ENCODE data around the gene RFLNA.

Gene RFLNA, protein sequence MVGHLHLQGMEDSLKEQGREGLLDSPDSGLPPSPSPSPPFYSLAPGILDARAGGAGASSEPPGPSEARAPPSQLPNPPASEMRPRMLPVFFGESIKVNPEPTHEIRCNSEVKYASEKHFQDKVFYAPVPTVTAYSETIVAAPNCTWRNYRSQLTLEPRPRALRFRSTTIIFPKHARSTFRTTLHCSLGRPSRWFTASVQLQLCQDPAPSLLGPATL

DNA sequence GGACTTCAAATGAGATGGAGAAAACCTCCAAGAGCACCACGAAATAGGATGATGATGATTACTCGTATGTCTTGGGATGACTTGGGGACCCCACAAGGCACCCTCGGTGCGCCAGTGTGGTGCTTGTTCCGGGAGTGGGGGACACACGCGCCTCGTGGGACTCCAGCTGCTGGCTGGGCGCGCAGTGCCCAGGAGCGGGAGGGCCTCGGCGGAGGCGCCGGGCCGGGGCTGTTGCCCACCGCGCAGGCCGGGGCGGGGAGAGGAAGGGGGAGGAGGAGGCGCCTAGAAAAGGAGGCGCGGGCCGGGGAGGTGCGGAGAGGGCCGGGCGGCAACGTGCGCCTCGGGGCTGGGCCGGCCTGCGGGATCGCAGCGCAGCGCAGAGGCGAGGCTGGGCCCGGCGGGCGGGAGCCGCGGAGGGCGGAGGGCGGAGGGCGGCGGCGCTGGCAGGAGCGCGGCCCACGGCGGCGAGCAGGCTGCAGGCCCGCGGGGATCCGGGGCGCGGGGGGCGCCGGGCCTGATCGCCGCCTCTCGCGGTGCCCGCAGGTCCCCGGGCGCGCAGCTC is at the start of gene RFLNA:
Gene RFLNA (plus strand): TSS at position 314 of the 562 bp plus-strand sequence. CDS start 337 bp downstream, outside the sequence.
- no peak for DNase-seq (ENCODE audit: low read depth)

DNA sequence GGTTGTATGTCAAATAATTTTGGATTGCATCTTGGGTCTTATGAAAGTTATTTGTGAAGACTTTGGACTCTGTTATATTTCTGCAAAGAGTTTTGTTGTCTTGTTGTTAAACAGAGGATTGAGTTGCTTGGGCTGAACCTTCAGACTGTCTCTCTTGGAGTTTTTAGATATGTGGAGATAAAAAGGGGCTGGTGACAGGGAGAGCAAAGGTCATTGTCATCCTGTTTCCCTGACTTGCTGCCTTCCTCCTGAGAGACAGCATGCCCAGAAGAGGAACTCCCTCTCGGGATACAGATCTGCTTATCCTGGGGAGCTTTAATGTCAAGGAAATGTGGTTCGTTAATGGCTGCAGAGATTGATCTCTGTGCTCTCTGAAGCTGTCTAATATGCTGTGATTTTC is 47.6 kb upstream of the RFLNA start:
- no peak for DNase-seq (ENCODE audit: low read depth)

DNA sequence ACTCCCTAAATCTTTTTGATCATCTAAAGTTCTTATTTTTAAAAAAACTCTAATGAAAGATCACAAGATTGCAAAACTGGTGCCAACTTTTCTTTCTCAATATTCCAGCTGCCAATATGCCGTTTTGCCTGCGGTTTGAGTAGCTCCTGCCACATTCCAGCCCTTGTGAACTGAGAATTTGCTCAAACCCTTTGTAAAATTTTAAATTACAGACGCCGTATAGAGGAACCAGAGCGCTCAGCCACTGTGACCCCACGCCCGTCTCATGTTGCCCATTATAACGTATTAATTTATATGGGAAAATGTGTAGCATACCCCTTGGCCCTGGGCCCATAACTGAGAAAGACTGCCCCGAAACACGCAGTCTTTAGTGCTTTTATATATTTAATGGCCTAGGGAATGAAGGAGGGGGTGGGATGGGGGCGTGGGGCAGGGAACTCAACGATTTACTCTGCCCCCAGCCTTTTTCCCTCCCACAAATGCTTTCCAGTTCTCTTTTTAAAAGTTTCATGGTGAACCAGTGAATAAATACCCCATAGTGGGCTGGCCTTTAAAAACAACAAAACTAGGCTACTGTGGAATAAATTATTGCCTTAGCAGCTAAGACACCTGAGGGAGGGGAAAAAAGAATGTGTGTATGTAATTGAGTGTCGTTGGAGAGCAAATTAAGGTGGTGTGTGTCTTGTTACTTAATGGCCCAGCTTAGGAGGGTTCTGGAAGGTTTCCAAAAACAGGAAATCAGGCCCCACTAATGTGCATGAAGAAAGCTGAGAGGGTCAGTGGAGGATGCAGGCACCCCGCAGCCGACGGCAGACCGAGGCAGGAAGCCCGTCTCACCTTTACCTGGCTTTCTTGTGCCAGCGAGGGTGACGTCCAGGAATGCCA is 45.7 kb upstream of the RFLNA start:
- no peak for DNase-seq (ENCODE audit: low read depth)

DNA sequence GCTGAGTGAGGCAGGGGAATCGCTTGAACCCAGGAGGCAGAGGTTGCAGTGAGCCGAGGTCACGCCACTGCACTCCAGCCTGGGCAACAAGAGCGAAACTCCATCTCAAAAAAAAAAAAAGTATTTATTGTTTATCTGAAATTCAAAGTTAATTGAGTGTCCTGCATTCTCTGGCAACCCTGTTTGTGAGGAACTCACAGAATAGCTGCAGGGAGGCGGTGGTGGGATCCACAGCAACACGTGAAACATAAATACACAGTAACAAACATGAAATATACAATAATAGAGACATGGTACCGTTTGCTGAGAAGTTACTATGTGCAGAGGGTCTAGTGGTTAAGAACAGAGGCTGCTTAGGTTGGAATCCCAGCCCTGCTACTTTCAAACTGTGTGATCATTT is 43.7 kb upstream of the RFLNA start:
- DNase-seq (ENCODE audit: low read depth) = no peak

DNA sequence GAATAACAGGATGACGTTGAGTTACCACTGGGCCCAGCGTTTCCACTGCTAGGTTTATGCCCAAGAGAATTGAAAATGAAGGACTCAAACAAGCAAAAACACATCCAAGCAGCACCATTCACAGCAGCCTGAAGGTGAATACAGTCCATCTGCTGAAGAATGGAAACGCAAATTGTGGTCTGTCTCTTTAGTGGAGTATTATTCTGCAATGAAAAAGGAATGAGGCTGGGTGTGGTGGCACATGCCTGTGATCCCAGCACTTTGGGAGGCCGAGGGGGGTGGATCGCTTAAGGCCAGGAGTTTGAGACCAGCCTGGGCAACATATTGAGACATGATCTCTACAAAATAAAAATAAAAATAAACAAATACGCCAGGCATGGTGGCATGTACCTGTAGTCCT is 41.9 kb upstream of the RFLNA start:
- no peak for DNase-seq (ENCODE audit: low read depth)

DNA sequence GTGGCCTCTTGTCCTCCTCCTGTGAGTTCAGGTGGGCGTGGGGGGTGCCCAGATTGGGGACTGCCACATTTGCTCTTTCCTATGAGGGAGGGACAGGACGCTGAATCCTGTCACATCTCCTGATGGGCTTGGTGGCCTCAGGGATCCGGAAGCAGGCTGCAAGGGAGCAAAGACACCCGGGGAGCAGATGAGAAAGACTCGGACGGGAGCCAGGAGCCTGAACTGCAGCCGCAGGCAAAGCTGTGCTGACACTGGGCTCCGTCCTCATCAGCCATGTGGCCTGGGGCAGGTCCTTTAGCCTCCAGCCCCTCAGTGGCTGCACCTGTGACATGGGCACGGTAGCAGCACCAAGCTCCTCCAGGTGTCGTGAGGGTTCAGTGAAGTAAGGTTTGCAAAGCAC is 40.8 kb upstream of the RFLNA start:
- DNase-seq (ENCODE audit: low read depth) = no peak

DNA sequence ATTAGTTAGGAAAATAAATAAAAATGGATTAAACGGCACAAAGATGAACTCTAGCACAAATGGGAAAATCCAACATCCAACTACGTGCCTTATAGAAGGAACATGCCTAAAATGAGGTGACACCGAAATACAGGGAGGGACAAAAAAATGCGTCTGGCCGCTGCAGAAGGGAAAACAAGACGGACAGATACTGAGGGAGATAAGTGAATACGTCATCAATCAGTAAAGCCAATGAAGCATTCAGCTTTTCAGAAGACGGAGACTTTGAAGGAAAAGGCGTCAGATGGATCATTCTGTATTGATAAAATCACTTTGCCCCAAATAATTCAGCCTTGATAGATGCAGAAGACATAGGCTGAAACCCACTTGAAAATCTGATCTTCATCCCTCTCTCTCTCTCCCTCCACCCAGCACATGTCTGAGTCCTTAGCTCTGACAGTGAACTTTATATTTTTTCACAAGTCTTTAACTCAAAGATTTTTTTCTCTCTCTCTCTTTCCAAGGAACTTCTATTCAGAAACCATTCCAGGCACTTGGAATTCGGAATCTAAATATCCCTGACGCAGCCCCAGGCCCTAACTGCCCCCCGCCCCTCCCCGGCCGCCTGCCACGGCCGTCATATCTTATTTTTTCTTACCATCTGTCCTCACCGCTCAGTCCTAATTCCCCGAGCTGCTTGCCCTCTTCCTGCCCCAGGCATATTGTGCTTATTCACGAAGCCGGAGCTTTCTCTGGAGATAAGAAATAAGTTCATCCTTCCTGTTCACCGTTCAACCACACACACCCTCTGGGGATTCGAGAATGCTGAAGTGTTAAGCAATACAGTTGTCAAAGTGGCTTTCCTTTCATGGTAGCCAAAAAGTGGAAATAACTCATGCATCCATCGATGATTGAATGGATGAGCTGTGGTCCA is 35.5 kb upstream of the RFLNA start:
- no peak for DNase-seq (ENCODE audit: low read depth)

DNA sequence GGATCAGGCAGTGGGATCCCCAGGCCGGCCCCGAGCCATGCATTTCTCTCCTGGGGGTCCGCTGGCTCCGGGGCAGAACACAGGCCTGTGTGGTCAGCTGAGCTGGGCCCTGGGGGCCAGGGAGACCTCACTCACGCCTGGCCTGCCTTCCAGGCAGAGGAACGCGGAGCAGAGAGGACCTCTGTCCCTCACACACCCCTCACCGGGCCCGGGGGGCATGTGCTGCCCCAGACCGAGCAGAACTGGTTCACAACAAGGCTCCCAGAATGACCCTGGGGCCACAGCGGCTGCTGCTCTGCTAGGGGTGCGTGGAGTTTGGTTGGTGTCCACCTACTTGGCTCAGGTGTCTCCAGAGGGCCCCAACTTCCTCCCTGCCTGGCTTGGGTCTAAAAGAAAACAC is 33.0 kb upstream of the RFLNA start:
- no peak for DNase-seq (ENCODE audit: low read depth)

DNA sequence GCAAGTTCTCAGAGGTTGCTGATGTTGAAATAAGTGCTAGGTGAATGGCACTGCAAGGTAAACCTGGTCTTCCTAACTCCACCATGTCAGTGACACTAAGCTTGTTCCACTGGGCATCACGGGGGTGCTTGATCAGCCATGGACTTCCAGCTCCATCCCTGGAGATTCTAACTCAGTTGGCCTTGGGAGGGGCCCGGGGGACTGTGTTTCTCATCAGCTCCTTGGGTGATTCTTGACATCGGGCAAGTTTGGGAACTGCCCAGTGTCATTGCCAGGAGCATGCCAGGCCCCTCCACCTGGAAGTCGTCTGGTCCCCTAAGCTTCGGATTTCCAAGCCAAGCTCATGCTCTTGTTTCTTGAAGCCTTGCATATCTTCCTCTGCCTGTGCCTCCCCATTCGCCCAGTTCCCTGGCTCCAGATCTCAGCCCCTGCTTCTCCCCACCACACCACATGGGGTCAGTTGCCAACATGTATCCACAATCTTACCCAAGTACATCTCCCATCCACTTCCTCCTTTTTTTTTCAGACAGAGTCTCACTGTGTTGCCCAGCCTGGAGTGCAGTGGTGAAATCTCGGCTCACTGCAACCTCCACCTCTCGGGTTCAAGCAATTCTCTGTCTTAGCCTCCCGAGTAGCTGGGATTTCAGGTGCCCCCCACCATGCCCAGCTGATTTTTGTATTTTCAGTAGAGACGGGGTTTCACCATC is 30.7 kb upstream of the RFLNA start:
- DNase-seq (ENCODE audit: low read depth) = no peak

DNA sequence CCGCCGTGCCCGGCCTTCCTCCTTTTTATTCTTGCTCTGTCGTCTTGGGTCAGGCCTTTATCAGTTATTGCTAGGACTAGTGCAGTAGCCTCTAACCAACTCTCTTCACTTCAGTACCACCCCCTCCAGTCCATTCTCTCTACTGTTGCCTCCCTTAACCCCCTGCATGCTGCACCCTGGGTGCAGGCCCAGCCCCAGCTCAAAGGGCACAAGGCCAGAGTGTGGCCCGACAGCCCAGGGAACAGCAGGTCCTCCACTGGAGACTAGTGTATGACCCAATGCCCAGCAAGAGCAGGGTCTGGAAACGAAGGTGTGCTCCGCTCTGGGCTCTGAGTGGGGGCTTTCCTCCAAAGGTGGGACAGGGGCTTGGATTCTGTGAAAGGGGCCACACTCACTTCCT is 30.0 kb upstream of the RFLNA start:
- no peak for DNase-seq (ENCODE audit: low read depth)

DNA sequence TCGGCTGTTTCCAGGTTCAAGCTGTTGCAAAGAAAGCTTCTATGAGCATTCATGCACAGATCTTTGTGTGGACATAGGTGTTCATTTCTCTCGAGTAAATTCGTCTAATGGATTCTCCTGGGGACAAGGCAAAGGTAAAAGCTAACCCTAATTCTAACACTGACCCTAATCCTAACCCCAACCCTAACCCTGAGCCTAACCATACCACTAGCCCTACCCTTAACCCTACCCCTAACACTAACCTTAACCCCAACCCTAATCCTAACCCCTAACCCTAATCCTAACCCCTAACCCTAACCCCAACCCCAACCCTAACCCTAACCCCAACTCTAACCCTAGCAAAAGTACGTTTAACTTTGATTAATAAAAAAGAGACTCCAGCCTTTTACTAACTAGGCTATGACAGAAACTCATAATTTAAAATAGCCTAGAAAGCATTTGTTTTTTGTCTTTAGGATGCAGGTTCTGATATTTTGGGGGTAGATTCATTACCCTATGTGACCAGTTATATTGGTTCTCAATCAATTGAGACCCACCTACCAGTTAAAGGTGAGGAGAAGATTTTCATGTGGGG is 27.6 kb upstream of the RFLNA start:
- no peak for DNase-seq (ENCODE audit: low read depth)

DNA sequence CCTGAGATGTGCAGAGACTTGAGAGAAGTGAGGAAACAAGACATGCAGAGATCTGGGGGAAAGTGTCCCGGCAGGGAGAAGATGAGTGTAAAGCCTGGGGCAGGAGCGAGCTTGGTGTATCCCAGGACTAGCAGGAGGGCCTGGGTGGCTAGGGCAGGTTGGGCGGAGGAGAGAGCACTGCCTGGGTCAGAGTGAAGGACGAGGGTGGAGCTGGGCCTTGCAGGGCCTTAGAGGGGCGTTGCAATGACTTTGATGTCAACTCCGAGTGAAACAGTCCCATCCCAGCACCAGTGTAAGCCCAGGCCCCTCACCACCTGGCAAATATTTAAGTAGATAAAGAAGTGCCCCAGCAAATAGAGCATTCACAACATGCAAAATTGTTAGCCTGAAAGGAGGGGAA is 24.2 kb upstream of the RFLNA start:
- no peak for DNase-seq (ENCODE audit: low read depth)

DNA sequence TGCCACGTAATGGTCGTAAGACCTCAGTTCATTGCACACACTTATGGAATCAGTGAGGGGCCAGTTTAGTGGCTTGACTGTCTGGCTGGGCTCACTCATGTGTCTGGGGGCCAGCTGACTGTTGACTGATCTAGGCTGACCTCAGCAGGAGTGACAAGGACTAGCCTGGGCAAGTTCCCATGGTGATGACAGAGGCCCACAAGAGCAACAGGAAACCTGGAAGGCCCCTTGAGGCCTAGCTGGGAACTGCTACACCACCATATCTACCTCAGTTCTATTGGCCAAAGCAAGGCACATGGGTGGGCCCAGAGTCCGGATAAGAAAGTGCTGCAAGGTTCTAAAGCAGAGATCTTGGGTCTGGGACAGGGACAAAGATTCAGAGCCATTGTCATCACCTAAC is 21.3 kb upstream of the RFLNA start:
- DNase-seq (ENCODE audit: low read depth) = no peak

DNA sequence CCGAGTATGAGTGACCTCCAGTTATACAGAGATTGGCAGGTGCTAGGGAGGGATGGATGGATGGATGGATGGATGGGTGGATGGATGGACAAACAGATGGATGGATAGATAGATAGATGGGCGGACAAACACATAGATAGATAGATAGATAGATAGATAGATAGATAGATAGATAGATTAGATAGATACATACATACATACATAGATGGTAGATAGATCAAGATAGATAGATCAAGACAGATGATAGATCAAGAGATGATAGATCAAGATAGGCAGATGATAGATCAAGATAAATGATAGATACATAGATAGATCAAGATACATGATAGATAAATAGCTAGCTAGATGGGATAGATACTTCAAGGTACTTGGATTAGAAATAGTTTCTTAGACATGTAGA is 18.6 kb upstream of the RFLNA start:
- DNase-seq (ENCODE audit: low read depth) = no peak

DNA sequence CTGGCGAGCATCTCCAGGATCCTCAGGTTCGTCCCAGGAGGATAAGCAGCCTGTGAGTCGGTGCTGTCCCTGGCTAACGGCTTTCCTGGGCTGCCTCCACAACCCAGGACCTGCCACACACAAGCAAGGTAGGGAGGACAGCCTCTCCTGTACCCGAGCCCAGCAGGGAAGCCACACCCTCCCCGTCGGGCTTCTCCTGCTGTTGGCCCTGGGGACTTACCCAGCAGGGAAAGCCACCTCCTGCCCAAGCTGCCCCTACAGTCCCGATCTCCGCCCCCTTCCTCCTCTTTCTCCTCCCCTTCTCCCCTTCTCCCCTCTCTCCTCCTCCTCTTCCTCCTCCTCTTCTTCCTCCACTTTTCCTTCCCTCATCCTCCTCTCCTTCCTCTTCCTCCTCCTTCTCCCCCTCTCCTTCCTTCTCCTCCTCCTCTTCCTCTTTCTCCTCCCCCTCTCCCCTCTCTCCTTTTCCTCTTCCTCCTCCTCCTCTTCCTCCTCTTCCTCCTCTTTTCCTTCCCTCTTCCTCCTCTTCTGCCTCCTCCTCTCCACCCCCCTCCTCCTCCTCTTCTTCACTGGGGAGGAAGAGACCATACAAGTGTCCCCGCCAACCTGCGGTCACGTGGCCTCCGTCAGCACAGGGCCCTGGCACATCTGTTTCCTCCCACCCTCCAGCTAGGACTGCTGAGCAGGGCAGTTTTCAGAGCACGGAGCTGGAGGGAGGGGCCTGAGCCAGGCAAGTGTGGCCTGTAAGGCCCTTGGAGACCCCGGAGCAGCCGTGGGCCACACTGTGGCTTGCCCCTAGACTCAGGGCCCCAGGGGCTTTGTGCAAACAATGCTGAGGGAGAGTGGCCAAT is 17.3 kb upstream of the RFLNA start:
- no peak for DNase-seq (ENCODE audit: low read depth)

DNA sequence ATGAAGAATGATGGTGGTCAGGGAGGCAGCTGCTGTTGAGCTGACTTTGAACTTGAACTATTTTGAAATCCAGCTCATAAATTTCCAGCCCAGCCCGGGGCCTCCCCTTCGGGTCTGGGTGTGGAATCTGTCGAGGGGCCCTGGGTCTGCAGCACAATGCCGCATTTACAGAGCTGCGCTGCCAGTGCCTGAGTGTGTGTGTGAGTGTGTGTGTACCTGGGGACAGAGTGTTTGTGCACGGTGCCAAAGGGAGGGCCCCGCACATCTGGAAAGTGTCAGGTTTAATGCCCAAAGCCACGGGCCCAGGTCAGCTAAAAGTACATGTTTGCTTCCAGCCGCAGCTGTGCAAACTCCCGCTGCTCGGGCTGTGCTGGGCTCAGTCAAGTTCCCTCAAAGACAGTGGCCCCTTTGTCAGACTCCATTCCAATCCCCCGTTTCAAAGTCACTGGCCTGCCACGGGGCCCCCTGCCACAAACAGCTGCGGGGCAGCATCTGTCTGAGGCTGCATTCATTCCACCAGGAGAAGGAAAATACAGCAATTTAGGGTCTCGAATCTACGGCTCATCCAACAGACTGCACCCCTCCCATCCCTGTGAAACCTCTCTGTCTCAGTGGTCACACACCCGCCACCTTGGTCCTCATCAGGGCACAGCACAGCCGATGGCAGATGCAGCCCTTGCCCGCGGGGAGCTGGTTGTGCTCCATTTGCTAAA is 16.3 kb upstream of the RFLNA start:
- DNase-seq (ENCODE audit: low read depth) = no peak

DNA sequence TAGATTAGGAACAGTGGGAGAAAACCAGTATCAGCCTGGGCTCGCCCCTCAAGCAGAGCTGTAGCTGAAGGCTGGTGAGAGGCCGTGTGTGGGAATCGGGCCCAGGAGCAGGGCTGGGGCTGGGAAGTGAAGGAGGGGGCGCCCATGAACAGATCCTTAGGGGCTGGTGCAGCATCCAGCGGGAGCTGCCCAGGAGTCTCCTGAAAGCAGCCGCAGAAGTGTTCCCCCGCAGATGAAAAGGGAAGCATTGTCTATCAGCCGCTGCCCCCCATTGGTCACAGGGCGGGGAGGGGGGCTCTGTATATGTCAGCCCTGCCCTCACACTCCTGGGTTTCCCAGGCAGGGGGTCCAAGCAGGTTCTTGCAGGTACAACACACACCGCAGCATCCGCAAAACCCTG is 15.6 kb upstream of the RFLNA start:
- DNase-seq (ENCODE audit: low read depth) = no peak

DNA sequence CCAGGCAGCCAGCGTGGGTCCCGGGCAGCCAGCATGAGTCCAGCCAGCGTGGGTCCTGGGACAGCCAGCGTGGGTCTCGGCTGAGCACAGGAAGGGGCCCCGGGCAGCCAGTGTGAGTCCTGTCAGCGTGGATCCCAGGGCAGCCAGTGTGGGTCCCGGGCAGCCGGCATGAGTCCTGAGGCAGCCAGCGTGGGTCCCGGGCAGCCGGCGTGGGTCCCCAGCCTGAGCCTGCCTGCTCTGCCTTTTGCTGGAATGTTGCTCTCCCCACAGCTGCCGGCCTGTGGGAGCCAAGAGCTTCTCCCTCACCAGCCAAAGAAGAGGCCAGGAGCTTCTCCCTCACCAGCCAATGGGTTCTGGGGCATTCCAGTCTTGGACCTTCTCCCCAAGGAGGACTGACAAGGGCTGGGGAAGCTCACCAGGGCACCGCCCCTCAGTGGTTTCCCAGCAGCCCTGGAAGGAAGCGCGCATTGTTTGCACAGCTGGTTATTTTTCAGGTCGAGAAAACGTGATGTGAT is 15.0 kb upstream of the RFLNA start:
- DNase-seq (ENCODE audit: low read depth) = no peak

DNA sequence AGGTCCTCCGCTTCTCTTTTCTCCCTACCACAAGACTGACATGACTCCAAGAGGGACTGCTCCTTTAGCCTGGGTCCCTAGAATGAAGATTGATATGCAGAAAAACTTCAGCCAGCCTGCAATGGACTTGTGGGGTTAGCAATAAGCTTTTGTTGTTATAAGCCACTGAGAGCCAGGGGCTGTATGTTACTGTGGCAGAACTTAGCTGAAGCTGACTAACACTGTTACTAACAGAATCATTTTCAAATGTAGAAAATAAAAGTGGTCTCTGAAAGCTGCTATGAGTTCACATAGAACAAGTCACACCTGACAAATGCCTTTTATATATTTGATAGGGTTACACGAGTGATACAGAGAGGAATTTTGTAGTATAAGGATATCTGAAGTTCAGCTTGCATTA is 13.6 kb upstream of the RFLNA start:
- no peak for DNase-seq (ENCODE audit: low read depth)

DNA sequence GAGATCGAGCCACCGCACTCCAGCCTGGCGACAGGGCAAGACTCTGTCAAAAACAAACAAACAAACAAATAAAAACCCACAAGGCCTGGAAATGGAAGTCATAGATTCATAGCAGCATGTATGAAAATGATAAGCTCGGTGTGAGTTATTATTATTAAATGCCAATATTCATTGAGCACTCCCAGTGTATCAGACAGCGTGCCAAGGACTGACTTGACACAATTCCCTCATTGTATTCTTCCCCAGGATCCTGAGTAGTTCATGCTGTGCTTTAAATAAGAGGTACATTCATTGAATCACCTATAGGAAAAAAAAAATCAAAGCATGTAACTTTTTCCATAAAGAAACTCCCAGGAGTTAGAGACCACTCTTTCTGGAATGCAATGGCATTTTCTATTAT is 12.6 kb upstream of the RFLNA start:
- DNase-seq (ENCODE audit: low read depth) = no peak
